ENCODE results near the gene LYVE1.
"Not testable (repeated sequence)": the region's sequence is repeated elsewhere in the genome, so short reads cannot be mapped to it uniquely, and the experiment has no call there.

DNA sequence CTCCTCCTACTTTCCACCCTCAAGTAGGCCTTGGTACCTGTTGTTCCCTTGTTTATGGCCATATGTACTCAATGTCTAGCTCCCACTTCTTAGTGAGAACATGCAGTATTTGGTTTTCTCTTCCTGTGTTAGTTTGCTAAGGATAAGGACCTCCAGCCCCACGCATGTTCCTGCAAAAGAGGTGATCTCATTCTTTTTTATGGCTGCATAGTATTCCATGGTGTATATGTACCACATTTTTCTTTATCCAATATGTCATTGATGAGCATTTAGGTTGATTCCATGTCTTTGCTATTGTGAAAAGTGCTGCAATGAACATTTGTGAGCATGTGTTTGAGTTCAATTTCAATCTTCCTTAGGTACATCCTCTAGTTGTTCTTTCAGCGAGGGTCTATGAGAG is 27.4 kb upstream of the LYVE1 start:
- TF ChIP-seq POLR2AphosphoS5 (IDR thresholded peaks at IDR 0.05; ENCODE audit: low read depth, low read length); TCF7L2 (IDR thresholded peaks at IDR 0.05; ENCODE audit: low read depth, low read length); SIN3A (IDR thresholded peaks at IDR 0.05; ENCODE audit: borderline replicate concordance, insufficient read depth, low read depth, low read length): not testable (repeated sequence)
- TF ChIP-seq, protein P1, sequence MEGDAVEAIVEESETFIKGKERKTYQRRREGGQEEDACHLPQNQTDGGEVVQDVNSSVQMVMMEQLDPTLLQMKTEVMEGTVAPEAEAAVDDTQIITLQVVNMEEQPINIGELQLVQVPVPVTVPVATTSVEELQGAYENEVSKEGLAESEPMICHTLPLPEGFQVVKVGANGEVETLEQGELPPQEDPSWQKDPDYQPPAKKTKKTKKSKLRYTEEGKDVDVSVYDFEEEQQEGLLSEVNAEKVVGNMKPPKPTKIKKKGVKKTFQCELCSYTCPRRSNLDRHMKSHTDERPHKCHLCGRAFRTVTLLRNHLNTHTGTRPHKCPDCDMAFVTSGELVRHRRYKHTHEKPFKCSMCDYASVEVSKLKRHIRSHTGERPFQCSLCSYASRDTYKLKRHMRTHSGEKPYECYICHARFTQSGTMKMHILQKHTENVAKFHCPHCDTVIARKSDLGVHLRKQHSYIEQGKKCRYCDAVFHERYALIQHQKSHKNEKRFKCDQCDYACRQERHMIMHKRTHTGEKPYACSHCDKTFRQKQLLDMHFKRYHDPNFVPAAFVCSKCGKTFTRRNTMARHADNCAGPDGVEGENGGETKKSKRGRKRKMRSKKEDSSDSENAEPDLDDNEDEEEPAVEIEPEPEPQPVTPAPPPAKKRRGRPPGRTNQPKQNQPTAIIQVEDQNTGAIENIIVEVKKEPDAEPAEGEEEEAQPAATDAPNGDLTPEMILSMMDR (IDR thresholded peaks at IDR 0.05) = not testable (repeated sequence)
- TF ChIP-seq, protein P2, sequence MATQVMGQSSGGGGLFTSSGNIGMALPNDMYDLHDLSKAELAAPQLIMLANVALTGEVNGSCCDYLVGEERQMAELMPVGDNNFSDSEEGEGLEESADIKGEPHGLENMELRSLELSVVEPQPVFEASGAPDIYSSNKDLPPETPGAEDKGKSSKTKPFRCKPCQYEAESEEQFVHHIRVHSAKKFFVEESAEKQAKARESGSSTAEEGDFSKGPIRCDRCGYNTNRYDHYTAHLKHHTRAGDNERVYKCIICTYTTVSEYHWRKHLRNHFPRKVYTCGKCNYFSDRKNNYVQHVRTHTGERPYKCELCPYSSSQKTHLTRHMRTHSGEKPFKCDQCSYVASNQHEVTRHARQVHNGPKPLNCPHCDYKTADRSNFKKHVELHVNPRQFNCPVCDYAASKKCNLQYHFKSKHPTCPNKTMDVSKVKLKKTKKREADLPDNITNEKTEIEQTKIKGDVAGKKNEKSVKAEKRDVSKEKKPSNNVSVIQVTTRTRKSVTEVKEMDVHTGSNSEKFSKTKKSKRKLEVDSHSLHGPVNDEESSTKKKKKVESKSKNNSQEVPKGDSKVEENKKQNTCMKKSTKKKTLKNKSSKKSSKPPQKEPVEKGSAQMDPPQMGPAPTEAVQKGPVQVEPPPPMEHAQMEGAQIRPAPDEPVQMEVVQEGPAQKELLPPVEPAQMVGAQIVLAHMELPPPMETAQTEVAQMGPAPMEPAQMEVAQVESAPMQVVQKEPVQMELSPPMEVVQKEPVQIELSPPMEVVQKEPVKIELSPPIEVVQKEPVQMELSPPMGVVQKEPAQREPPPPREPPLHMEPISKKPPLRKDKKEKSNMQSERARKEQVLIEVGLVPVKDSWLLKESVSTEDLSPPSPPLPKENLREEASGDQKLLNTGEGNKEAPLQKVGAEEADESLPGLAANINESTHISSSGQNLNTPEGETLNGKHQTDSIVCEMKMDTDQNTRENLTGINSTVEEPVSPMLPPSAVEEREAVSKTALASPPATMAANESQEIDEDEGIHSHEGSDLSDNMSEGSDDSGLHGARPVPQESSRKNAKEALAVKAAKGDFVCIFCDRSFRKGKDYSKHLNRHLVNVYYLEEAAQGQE (IDR thresholded peaks at IDR 0.05; ENCODE audit: insufficient read depth in 1 of 2, low read depth in 2 of 2, low read length in 1 of 2) = not testable (repeated sequence)
